ENCODE measurements around the gene PDE4D. TPM values are rescaled to one million over a fixed set of nuclear protein-coding genes. Genes with fewer than 3 reads are reported as not detected.

PDE4D gene
- total and polyA plus RNA-seq, 8 donors, result 1.5 to 7.1 (median 3.1) TPM

DNA sequence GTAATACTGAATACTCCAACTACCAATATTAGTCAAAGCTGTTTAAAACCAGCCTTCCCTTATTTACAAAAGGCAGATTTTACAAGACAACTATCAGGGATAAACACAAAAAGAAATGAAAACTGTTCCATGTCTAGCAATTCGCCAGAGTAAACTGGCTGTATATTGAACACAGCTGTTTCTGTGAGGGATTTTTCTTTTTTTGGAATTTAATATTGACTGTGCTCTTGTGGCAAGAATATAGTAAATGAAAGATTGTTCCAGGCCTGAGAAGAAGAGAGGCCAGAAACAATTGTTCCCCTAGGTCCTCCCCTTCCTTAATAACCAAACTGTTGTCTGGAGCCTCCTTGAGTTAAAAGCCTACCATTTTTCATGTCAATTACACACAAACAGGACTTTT lies 188.6 kb downstream of the PDE4D start:
- Histone ChIP-seq H3K27me3 (no peaks in the 10 kb centered on the region), H3K27ac (no peak overlapping the region), H3K4me3 (no peak overlapping the region), H3K4me1 (no peaks in the 10 kb centered on the region), H3K36me3 (no peaks in the 10 kb centered on the region), H3K9me3 (no peaks in the 10 kb centered on the region)
- no peak for FAIRE-seq
- 64 to 83% methylated on average over 1 of the region's 1 CpG for WGBS, 2 donors
- intact Hi-C loops (cut with DNase I), result no loop called here
- no peak for DNase-seq
- ATAC-seq, result no peak
- TF ChIP-seq, protein P1, sequence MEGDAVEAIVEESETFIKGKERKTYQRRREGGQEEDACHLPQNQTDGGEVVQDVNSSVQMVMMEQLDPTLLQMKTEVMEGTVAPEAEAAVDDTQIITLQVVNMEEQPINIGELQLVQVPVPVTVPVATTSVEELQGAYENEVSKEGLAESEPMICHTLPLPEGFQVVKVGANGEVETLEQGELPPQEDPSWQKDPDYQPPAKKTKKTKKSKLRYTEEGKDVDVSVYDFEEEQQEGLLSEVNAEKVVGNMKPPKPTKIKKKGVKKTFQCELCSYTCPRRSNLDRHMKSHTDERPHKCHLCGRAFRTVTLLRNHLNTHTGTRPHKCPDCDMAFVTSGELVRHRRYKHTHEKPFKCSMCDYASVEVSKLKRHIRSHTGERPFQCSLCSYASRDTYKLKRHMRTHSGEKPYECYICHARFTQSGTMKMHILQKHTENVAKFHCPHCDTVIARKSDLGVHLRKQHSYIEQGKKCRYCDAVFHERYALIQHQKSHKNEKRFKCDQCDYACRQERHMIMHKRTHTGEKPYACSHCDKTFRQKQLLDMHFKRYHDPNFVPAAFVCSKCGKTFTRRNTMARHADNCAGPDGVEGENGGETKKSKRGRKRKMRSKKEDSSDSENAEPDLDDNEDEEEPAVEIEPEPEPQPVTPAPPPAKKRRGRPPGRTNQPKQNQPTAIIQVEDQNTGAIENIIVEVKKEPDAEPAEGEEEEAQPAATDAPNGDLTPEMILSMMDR (IDR thresholded peaks at IDR 0.05), result no peak

DNA sequence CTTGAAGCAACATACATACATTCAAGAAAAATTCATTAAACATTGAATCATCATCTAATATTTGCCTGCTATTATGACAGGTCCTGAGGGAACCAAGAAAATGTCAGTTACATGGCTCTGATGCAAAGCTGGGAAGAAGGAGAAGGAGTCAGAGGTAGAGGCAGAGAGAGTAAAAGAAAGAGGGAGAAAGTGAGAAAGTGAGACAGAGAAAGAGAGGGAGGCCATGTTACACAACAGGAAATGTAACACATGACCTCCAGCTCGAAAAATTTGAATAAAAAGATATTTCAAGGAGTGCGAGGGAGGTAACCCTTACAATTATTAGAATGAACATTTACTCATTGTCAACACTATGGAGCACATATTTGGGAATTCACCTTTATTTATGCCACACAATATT lies 189.7 kb downstream of the PDE4D start:
- ATAC-seq (no peak), DNase-seq (no peak), FAIRE-seq (no peak)
- Histone ChIP-seq H3K4me1 (no peaks in the 10 kb centered on the region), H3K36me3 (no peaks in the 10 kb centered on the region), H3K4me3 (no peak overlapping the region), H3K9me3 (no peaks in the 10 kb centered on the region), H3K27me3 (no peaks in the 10 kb centered on the region), H3K27ac (no peak overlapping the region)
- intact Hi-C loops (cut with DNase I), result no loop called here
- 68 to 72% methylated on average over 2 of the region's 2 CpGs for WGBS, 2 donors
- TF ChIP-seq, protein P1 (IDR thresholded peaks at IDR 0.05), result no peak

DNA sequence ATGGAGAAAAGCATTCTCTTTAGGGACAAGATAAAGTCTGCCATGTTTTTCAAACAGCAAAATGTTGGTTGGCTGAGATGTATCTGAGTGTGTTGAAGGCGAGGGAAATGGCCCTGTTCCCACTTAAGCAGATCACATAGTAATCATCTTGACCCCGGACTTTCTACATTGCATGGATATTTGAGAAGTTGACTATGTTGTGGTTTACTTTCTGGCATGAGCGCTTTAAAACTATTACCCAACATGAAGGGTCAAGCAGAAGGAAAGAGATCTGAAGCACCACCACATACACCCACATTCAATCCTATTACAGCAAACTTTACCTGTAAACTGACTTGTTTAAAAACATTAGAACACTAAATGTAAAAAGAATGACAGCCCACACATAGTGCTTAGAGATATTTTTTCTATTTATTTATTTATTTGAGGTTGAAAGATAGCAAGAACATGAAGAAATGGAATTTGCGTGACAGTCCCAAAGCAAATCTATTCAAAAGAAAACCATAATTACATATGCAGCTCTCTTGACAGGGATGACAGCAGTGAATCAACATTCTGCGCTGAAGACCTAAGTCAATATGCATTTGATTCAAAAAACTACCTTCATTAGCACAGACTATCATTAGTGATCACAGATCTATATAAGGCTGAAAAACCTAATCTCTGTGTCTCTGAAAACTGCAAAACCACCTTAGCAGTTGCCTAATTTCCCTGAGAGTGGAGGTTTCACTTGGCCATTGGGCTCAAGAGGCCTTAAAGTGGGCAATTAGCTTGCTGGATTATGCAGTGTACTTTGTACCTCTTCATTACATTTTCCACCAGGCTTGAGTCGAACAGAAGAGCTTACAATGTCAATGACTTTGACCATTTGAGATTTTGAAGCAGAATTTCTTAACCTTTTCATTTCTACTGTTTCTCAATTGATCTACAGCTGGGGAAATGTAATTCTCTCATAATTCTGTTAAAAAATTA lies 195.0 kb downstream of the PDE4D start:
- intact Hi-C loops (cut with DNase I), result no loop called here

DNA sequence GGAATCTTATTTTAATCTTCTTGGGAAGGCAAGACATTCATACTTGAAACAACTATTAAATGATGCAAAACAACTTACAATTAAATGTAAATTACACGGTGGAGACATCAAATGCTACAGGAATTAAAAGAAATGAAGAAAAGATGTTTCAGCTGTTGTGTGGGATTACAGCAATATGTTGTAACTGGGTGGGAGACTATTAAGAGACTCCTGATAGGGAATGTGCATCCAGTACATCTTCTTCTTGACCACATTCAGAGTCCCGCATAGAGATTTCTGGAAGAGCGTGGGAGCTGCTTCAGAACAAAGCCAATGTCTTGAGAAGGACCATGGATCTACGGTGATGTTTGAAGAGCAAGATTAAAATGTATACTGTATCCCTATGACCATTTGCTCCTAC lies 199.1 kb downstream of the PDE4D start:
- H3K9me3 ChIP-seq, result no peaks in the 10 kb centered on the region
- DNase-seq (no peak), ATAC-seq (no peak), FAIRE-seq (no peak)
- 92 to 97% methylated on average over 4 of the region's 4 CpGs for WGBS, 2 donors
- H3K27me3 ChIP-seq, result no peaks in the 10 kb centered on the region
- no peak overlapping the region for H3K4me3 ChIP-seq
- H3K4me1 ChIP-seq, result peaks cover 0 to 12% (median 8%) of the 10 kb centered on the region in 3 donors
- no peak overlapping the region for H3K27ac ChIP-seq
- no peaks in the 10 kb centered on the region for H3K36me3 ChIP-seq
- TF ChIP-seq, protein P1 (IDR thresholded peaks at IDR 0.05), result no peak
- intact Hi-C loops (cut with DNase I), result no loop called here

More for the DNA sequence above, 195.0 kb downstream of the PDE4D start:
- Histone ChIP-seq H3K9me3 (no peaks in the 10 kb centered on the region), H3K4me1 (peaks cover 0 to 5% (median 2%) of the 10 kb centered on the region in 3 donors), H3K36me3 (no peaks in the 10 kb centered on the region), H3K4me3 (no peak overlapping the region), H3K27me3 (no peaks in the 10 kb centered on the region), H3K27ac (no peak overlapping the region)
- TF ChIP-seq, protein P1 (IDR thresholded peaks at IDR 0.05), result no peak
- FAIRE-seq (no peak), ATAC-seq (no peak), DNase-seq (no peak)
- WGBS, 2 donors, result 75 to 84% methylated on average over 6 of the region's 6 CpGs

Data from pancreas (tissue), 10 donors.